OCI-LY3 (cell line): ENCODE results near the gene DENND2A.

Experiments
- EZH2phosphoT487 ChIP-seq: fragments of 200-600 bp; shearing (Covaris generic); IDR thresholded peaks from 2 replicates; pipeline ENCODE4 v1.6.1; 2018; ENCODE audit warnings: antibody characterized with exemption, mixed run types, low read depth
- TF ChIP-seq, protein P1 (sequence below): fragments of 200-600, 300-600 bp; sonication (generic); IDR thresholded peaks from 2 replicates; pipeline ENCODE4 v1.5.1; 2014; ENCODE audit warnings: antibody characterized with exemption, low read length, low read depth

DNA sequence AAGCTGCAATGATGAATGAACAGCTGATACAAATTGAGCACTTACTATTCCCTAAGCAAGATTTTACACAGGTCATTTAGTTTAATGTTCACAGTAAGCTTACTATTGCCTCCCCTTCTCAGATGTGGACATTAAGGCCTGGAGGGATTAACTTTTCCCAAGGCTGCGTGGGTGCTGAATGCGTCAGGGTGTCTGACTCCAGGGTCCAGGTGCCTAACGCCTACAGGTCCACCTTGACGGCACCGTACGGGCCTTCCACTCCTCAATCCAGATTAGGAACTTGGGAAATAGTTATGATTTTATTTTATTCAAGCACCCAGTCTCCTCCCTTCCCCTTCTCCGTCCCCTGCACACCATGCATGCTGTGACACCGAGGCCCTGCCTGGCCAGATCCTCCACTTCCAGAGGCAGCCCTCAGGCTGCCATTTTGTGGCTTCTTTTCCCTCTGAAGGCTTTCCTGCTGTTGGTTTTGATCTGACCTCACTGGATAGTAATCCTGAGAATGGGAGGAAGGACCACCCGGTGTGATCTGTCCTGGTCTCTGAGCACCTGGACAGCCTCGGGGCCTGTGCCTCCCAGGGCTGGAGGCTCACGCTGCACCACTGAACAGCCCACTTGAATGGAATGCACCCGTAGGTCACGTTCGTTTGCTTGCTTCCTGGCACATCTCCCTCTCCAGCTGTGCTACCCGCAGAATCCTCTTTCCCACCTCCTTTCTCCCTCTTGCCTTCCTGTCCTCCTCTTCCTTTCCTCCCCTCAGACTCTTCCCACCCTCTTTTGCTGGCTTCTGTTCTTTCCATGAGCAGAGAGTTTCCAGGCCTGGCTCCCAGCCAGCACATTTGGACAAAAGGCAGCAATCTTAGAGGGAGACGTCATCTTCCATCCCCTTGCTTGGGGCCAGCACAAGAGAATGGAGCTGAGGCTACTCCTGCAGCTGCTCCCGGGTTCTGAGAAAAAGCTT lies 14.4 kb downstream of the DENND2A start:
- no peak for TF ChIP-seq EZH2phosphoT487
- TF ChIP-seq, protein P1, sequence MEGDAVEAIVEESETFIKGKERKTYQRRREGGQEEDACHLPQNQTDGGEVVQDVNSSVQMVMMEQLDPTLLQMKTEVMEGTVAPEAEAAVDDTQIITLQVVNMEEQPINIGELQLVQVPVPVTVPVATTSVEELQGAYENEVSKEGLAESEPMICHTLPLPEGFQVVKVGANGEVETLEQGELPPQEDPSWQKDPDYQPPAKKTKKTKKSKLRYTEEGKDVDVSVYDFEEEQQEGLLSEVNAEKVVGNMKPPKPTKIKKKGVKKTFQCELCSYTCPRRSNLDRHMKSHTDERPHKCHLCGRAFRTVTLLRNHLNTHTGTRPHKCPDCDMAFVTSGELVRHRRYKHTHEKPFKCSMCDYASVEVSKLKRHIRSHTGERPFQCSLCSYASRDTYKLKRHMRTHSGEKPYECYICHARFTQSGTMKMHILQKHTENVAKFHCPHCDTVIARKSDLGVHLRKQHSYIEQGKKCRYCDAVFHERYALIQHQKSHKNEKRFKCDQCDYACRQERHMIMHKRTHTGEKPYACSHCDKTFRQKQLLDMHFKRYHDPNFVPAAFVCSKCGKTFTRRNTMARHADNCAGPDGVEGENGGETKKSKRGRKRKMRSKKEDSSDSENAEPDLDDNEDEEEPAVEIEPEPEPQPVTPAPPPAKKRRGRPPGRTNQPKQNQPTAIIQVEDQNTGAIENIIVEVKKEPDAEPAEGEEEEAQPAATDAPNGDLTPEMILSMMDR, result no peak
